ENCODE measurements around the gene GALNTL6. TPM values are rescaled to one million over a fixed set of nuclear protein-coding genes. Genes with fewer than 3 reads are reported as not detected.

GALNTL6 gene
- total RNA-seq, 1 experiment from 2014 or later = not detected

GRCh38 chr4:171956678-171957077 is 143.5 kb downstream of the GALNTL6 start:
- DNase-seq = no peak
- no peak overlapping the region for H2AFZ ChIP-seq (ENCODE audit: low read length)
- H3K9me3 ChIP-seq (ENCODE audit: control insufficient read depth, low read depth, low read length) = no peaks in the 10 kb centered on the region
- no peak overlapping the region for H4K91ac ChIP-seq (ENCODE audit: insufficient read length, low read depth, low read length)
- H4K5ac ChIP-seq (ENCODE audit: insufficient read length, low read depth, low read length) = no peak overlapping the region
- no peak overlapping the region for H2BK120ac ChIP-seq (ENCODE audit: low read depth, low read length, poor library complexity, severe bottlenecking)
- no peak overlapping the region for H2AK5ac ChIP-seq (ENCODE audit: insufficient read length, low read length)
- H2BK20ac ChIP-seq (ENCODE audit: low read depth, low read length, poor library complexity, severe bottlenecking) = no peak overlapping the region
- no peak for TF ChIP-seq CTCF (conservative IDR thresholded peaks at IDR 0.05)
- H3K27me3 Mint-ChIP-seq (ENCODE audit: low read depth) = no peaks in the 10 kb centered on the region
- H3K14ac ChIP-seq (ENCODE audit: insufficient read depth, low read length) = no peak overlapping the region
- no peak overlapping the region for H3T11ph ChIP-seq (ENCODE audit: low read length)
- no peaks in the 10 kb centered on the region; a peak in 1 of 5 replicates for H3K9me3 Mint-ChIP-seq
- no peak overlapping the region for H2BK5ac ChIP-seq (ENCODE audit: insufficient read length, low read length)
- no peaks in the 10 kb centered on the region for H3K79me2 ChIP-seq (ENCODE audit: insufficient read depth, low read length)
- H3K4me1 ChIP-seq (ENCODE audit: insufficient read depth, low read length) = no peaks in the 10 kb centered on the region; the same call in 1 of the 2 replicates
- no peak overlapping the region for H2BK12ac ChIP-seq (ENCODE audit: insufficient read length, low read depth, low read length)
- H3K9ac ChIP-seq (ENCODE audit: extremely low read depth, insufficient read length, low read length) = no peak overlapping the region
- H3K56ac ChIP-seq (ENCODE audit: insufficient read length, low read depth, low read length) = no peak overlapping the region
- no peaks in the 10 kb centered on the region for H4K20me1 ChIP-seq (ENCODE audit: control insufficient read depth, insufficient read depth, insufficient read length)
- WGBS (ENCODE audit: extremely low coverage, insufficient read length, low lambda C conversion rate) = no CpG with 5 or more reads among the region's 4 CpGs
- no peaks in the 10 kb centered on the region for H3K23me2 ChIP-seq (ENCODE audit: insufficient read length, low read depth, low read length, poor library complexity, severe bottlenecking)
- no peak overlapping the region for H3K23ac ChIP-seq (ENCODE audit: insufficient read length, low read depth, low read length)
- no peak overlapping the region for H4K8ac ChIP-seq (replicated peaks; ENCODE audit: insufficient read length, low read depth, low read length)
- no peak overlapping the region for H2BK15ac ChIP-seq (ENCODE audit: low read depth, low read length)
- H3K4me3 Mint-ChIP-seq = no peak overlapping the region
- no peaks in the 10 kb centered on the region for H3K79me1 ChIP-seq (ENCODE audit: insufficient read depth, low read depth, low read length, poor library complexity, severe bottlenecking)
- no peak overlapping the region for H3K27ac ChIP-seq (ENCODE audit: insufficient read length, low read depth, low read length)
- no peak overlapping the region for H3K18ac ChIP-seq (ENCODE audit: insufficient read length, low read depth, low read length)
- H3K27me3 ChIP-seq (ENCODE audit: insufficient read depth, low read length) = no peaks in the 10 kb centered on the region
- no peak overlapping the region for H3K4ac ChIP-seq (ENCODE audit: low read depth, low read length)
- no peak overlapping the region for H3K4me2 ChIP-seq (ENCODE audit: insufficient read depth, insufficient read length, low read length)
- H3K36me3 Mint-ChIP-seq (ENCODE audit: insufficient read depth in 1 of 3, low read depth in 3 of 3) = no peaks in the 10 kb centered on the region
- H3K27ac Mint-ChIP-seq = 0 out of 7 replicates have a peak overlapping the region, but pooled peaks of 1 of the 3 experiments have one; percentile 19
- H3K4me1 Mint-ChIP-seq = peaks cover 0 to 5% of the 10 kb centered on the region in 2 experiments; a peak in 2 of 4 replicates
